T-helper 2 cell (primary cell): Measurements from ENCODE around the gene WWC2.
"Not testable (repeated sequence)": the region's sequence is repeated elsewhere in the genome, so short reads cannot be mapped to it uniquely, and the experiment has no call there.

ENCODE experiments used
- DNase-seq, 5 experiments: peaks; one replicate each; pipeline versions ENCODE4 v3.0.0 to v3.0.0-alpha.2; 2012 to 2022

WWC2 gene

DNA sequence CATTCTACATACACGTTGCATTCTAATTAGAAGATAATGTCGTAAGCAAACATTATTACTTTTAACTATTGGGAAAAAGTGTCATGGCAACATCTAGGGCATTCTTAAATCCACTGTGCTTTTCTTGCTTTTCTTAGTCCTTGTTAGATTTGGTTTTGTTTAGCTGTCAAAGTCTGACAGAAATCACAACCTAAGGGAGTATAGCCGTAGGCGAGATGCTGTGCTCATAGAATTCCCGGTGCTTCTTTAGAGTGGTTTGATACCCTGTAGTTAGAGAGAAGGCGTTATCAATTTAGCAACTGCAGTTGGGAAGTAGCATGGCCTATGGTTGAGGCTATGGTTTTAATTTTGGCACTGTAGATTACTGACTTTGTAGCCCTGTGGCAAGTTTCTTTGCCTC, 45.7 kb downstream of the WWC2 start:
- no peak for DNase-seq

DNA sequence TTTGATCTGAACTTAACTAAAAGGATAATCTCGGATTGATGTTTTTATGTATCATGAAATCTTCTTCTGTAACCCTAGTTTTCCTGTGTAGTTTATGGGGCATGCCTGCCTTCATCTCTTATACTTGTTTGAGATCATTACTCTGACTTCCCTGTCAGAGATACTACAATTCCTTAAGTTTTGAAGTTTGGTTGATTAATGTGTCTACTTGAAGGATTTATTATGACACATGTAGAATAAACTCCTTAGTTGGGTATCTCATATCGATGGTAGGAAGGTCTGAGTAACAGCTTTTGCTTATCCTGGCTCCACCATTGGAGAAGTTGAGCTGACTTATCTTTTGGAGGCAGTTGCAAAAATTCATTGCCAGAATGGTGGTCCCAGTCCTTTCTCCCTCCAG, 46.7 kb downstream of the WWC2 start:
- DNase-seq = no peak

DNA sequence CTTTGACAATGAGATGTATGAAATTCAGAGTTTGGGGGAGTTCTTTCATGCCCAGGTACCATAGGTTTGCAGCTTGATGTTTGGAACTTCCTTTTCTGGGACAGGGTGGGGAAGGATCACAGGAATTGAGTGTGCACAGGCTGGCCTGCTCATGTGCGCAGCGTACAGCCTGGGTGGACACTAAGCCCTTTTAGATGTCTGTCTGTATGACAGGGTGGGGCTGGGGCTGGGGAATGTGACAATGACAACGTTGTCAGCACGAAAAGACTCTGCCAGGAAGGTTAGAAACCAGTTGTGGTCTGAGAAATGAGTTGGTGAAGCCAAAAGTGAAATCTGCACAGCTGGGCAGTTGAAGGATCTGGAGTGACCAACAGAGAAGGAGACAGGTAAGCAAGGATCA, 47.4 kb downstream of the WWC2 start:
- DNase-seq = no peak

DNA sequence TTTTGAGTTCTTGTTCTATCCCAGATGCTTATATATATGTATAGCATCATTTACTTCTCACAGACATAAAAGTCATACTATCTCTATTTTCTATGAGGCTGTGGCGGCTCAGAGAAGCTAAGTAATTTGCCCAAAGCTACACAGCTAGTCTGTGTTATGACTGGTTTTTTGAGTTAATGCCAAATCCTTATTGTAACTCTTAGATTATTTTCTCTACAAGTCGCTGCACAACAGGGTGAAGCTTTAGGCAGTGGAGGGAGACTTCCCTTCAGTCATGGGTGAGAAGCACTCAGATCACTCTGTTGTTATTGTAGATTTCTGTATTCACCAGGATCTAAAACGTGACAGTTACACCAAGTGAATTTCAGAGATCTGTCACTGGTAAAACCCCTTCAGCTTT, 48.1 kb downstream of the WWC2 start:
- DNase-seq = no peak

DNA sequence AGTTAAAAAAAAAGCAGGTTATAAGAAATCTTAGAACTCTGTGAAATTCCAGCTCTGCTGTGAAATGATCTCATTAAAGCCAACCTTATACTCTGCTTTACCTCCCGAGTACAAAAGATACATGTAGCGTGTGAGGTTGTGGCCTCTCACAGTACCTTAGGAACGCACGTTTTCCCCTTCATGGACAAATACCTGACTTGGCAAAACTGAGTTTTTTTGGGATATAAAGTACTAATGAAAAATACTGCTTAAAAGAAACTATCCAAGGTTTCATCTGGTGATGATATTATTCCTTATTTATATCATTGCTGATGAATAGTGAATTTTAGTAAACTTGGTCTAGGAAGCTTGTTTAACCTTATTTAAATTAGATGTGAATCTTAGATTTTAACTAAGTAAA, 48.9 kb downstream of the WWC2 start:
- DNase-seq = no peak

DNA sequence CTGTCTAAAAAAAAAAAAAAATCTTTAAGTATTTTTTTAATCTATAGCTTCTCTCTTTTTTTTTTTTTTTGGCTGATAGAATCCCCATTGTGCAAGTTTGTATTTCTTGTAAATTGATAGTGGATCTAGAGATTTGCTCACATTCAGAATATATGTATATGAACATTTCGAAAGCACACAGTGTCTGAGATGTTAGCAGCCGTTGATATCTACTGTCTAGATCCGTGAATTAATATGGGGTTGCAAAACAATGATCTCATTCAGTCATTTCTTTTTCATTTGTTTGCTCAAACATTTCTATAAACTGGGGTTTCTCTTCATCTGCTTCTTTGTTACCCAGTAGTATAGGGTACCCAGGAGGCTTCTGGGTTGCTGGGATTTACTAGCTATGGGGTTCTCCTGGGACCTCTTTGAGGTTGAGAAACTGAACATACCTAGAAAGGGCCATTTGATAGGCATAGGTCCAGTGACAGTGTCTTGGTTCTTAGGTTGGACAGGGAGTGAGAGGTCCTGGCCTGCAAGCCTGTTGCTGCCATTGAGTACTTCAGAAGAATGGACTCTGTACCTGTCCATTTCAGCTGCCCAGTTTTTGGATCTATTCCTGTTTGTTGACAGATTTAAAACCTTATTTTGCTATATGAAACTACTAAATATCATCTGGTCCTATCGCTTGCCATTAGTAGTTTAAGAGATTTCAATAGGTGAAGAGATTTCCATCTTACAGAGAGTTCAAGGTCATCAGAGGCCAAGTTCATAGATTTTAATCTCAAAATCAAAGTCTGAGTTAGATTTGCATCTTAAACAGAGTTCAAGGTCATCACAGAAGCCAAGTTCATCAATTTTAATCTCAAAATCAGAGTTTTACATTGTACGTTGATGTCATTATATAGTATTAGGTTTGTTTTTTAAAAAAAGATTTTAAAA, 50.8 kb downstream of the WWC2 start:
- no peak for DNase-seq

DNA sequence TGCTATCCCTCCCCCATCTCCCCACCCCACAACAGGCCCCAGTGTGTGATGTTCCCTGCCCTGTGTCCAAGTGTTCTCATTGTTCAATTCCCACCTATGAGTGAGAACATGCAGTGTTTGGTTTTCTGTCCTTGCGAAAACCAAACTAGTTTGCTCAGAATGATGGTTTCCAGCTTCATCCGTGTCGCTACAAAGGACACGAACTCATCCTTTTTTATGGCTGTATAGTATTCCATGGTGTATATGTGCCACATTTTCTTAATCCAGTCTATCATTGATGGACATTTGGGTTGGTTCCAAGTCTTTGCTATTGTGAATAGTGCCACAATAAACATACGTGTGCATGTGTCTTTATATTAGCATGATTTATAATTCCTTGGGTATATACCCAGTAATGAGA, 51.6 kb downstream of the WWC2 start:
- not testable (repeated sequence) for DNase-seq

DNA sequence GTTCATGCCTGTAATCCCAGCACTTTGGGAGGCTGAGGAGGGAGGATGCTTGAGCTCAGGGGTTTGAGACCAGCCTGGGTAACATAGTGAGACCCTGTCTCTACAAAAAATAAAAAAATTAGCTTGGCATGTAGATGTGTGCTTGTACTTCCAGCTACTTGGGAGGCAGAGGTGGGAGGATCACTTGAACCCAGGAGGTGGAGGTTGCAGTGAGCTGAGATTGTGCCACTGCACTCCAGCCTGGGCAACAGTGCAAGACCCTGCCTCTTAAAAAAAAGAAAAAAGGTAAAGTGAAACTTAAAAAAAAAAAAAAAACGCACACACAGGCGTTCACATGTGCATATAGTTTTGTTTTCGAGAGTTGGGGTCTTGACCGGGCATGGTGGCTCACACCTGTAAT, 53.2 kb downstream of the WWC2 start:
- not testable (repeated sequence) for DNase-seq

DNA sequence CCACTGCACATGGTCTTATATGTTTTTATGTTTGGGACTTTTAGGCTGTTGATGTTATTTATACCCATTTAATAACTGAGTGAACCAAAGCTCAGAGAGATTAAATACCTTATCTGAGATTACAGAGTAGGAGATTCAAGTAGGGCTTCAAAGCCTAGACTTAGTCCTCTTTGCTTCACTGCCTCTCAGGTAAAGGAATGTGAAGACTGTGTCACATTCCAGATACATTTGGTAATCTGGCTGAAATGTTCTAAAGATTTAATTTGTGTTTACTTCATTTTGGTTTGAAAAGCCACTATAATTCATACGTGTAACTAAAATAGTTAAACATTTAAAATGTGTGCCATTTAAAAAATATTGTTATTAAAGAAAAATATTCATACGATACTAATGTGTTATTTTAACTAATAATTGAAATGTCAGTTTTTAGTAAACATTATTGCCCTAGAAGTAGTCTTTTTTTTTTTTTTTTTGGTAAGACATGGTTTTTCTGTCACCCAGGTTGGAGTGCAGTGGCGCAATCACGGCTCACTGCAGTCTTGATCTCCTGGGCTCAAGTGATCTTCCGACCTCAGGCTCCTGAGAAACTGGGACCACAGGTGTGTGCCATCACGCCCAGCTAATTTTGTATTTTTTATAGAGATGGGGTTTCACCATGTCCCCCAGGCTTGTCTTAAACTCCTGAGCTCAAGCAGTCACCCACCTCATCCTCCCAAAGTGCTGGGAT, 54.3 kb downstream of the WWC2 start:
- DNase-seq = no peak

DNA sequence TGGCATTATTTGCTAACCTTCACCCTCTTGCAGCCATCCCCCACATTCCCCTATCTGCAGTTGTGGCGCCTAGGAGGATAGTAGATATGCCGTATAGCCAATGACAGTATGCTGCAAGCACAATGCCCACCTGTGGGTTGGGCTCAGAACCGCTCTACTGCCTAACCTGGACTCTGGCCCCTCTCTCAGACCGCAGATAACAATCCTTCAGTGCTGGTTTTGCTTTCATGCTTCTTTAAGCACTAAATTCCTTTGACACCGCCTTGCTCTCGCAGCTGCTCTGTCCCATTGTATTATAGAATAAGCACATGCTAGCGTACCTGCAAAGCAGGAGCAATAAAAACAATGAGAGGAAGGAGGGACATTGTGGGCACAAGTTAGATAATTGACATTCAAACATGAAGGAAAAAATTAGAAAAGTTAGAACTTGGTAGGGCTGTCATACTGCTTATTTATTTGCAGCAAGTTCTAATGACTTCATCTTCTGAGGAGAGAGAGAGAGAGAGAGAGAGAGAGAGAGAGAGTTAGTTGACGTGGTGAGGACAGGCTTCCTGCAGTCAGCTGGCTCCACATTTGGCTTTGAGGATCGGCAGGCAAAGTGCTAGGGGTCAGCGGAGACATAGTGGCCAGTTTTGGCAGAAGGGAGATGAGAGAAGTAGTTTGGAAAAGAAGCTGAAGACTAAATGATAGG, 55.8 kb downstream of the WWC2 start:
- DNase-seq = no peak

DNA sequence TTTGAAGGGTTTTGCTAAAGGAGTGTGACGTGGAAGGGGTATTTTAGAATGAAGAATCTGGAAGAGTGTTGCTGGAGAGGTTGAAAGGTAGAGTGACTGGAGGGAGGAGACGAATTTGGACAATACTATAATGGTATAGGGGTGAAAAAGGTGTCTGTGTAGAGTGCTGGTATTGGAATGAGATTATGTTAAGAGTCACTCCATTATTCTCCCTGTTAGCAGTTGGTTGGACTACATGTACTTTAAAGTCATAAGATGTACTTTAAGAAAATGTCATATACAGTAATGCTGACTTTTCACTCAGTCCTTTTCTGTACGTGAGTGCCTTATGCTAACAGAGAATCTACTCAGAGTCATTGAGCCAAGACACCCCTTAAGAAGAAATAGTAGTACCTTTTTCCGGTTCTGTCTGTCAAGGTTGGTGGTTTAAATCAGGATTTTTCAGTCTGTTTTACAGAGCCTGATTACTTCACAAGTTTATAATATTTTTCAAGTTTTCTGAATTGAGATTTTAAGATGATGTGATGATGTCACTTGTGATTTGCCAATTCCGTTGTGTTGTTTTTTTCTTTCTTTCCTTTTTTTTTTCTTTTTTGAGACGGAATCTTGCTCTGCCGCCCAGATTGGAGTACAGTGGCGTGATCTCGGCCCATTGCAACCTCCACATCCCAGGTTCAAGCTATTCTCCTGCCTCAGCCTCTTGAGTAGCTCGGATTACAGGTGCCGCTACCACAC, 56.6 kb downstream of the WWC2 start:
- no peak for DNase-seq

DNA sequence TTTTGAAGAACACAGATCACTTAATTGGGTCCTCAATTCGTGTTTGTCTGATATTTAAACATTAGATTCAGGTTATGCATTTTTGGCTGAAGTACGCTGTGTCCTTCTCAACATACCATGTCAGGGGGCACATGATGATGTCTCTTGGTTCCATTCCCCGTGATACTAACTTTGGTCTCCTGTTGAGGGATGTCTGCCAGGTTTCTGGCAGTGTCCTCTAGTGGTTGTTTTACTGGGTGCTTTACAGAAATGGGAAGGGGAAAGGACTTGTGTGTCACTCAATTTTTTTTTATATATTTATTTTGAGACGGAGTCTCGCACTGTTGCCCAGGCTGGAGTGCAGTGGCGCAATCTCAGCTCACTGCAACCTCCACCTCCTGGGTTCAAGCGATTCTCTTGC, 58.2 kb downstream of the WWC2 start:
- DNase-seq = no peak

DNA sequence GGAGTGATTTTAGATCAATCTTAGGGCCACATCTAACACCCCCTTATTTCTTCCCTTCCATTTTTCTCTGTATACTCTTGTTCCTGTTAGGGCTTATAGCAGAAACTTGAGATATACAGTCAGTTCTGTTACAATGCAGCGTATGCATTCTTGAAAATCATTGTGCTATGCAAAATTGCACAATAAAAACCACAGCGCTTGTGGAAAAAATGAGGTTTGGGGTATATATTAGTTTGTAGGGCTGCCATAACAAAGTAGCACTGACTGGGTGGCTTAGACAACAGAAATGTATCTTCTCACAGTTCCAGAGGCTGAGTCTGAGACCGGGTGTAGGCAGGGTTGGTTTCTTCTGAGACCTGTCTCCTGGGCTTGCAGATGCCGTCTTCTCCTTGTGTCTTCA, 59.0 kb downstream of the WWC2 start:
- no peak for DNase-seq

DNA sequence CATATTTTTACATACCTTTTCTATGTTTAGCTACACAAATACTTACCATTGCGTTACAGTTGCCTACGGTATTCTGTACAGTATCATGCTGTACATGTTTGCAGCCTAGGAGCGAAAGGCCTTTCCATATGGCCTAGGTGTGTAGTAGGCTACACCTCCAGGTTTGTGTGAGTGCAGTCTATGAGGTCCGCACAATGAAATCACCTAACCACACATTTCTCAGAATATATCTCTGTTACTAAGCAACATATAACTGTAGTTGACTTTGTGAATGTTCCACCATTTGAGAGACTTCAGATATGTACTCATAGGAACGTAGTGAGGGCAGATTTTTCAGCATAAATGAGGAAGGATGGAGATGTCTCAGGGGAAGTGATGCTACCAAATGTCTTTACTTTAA, 62.6 kb downstream of the WWC2 start:
- DNase-seq = no peak

DNA sequence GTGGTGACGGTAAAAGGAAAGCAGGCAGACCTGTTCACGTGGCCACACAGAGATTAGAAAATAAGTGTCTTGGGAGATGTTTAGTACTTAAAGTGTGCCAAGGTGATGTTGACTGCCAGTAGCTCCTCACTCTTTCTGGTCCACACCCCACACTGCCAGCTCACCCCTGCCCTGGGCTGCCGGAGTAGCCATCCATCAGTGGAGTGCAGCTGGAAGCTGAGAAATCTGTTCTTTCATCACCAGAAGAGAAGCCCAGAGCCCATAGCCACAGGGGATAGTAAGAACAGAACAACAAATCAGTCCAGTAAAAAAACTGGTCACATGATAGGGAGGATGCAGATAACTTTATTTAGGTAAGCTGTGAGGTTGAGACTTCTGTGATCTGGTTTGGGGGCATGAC, 64.1 kb downstream of the WWC2 start:
- DNase-seq = no peak

DNA sequence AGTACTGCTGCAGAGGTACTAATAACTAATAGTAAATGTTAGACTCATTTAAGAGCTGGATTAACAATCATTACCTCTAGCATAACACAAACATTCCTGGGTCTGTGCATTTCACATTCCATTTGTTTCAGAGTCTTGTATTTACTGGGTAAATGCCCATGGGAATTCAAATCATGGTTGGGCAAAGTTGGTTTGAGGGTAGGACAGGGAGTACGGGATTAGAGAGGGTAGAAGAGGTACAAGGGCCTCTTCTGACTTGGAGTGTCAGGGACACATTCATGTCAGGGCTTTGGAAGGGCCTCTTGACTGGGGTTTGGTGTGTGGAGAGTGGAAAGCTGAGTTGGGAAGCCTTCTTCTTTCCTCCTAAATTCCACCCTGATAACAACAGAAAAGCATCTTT, 65.9 kb downstream of the WWC2 start:
- no peak for DNase-seq

DNA sequence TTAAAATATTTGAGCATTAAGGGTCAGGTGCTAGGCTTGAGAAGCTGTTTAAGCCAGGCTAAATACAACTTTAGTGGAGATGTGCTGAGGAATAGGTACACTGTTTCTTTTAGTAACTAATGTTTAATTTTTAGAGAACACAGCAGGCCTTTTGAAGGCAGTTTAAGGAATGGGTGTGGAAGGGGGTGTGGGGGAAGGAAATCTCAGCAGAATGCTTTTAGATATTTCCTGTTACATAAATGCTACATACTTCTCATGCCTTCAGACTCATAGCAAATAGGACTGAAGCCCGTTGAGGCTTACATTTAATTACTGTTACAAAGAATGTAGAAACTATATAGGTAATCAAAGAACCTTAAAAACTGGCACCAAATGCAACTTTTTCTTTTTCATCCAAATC, 66.3 kb downstream of the WWC2 start:
- no peak for DNase-seq

DNA sequence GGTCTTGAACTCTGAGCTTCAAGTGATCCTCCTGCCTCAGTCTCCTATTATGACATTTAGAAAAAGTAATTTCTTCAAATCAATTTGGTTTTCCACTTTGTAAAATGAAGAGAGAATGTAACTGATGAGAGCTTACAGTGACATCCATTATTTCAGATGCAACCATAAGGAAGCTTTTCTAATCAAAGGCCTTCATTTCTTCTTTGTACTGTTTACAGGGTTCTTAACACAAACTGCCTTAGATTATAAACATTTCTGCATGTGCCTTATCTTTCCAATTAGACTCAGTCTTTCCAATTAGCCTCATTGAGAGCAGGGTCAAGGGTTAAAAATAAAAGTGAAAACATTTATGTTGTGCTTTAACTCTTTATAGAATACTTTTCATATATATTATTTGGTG, 71.8 kb downstream of the WWC2 start:
- DNase-seq = no peak

DNA sequence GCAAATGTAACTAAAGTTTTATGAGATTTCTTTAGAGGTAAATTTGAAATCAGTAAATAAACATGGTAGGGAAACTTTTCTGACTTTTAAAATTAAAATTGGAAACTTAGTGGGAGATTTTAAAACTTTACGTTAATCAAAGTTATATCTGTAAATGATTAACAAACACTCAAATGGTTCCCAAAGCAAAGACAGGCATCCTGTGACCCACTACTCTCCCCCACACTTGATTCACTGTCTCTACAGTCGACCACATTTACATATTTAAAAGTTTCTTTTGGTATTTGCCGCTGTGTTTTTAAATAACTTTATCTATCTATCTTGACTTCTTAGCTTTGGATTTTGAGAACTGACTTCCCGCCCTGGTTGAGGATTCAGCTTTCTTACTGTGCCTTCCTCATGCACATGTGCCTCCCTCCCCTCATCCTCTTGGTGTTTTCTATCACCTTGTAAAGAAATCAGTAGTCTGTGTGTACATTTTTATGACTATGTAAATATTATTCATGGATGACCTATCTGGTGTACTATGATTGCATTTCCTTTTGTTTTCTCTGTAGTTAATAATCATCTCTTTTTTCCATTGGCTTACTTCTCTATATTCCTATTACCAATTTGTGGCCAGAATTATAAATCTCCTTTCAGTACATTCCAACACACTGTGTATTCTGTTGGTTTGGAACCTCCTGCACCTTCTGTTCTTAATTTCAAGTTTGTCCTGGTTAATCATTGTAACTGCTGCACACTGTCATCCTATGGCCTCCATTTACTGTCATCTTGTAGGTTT, 72.6 kb downstream of the WWC2 start:
- DNase-seq = no peak

DNA sequence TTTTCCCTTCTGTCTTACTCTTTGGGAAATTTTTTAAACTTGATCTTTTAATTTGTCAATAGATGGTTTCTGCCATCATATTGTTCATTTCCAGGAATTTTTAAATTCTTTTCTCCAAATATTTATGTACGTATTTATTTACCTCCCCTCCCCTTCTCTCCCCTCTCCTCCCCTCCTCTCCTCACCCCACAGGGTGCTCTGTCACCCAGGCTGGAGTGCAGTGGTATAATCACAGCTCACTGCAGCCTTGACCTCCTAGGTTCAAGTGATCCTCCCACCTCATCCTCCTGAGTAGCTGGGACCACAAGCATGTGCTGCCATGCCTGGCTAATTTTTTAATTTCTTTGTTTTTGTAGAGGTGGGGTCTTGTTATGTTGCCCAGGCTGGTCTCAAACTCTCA, 73.8 kb downstream of the WWC2 start:
- DNase-seq = no peak

DNA sequence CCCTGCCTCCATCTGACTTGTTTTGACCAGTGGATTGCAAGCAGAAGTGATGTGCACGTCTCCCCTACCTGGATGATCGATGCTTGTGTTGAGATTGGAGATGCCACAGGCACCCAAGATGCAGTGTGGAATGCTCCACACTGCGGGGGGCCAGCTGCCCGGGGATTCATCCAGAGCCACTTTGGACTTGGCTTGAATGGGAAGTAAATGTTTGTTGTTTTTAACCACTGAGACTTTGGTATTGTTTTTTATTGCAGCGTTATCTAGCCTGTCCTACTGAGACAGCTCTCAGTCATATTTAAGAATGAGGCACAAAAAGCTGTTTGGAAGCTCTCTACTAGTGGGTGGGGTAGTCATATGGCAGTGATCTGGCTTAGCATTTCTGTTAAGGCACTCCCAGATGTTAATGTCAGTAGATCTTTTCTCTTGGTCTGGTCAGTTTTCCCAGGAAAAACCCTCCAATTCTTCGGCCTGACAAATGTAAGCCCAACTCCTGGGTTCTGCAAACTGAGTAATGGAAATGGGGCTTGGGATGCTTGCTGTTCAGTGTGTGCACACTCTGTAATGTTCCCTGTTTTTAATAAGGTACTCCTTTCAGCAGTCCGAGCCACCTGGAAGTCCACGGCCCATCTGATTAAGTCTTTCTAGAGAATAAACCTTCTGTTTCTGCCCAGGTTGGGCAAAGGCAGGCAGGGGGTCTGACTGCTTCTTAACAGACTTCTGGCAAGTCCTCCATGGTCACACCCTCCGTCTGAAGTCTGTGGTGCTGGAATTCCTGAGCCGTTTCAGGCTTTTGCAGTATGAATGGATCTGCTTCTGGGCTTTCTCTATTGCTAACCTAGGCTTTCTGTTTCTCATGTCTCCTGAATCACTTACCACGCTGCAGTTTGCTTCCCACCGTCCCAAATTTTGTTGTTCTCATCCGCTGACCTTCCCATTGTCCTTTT, 74.8 kb downstream of the WWC2 start:
- no peak for DNase-seq
